CD4-positive, alpha-beta T cell (primary cell): ENCODE measurements around the gene TMEM52. TPM values are rescaled to one million over a fixed set of nuclear protein-coding genes. Genes with fewer than 3 reads are reported as not detected.

Experiments
- ATAC-seq: fragments of 200-7000 bp; cut with Tn5 transposase; one replicate; pipeline ENCODE4 v1.10.0; 2022; ENCODE audit warnings: mild to moderate bottlenecking; ENCODE audit not compliant: poor library complexity
- CTCF ChIA-PET: fragments of 350-600 bp; sonication (Branson Sonifier 250); formaldehyde crosslinking; loops from one replicate; lab custom pipeline; 2021; ENCODE audit warnings: antibody characterized with exemption, inconsistent platforms; lab: Charles Lee
- POLR2A ChIA-PET: fragments of 350-600 bp; sonication (Branson Sonifier 250); formaldehyde crosslinking; loops from one replicate; lab custom pipeline; 2021; ENCODE audit warnings: antibody characterized with exemption, inconsistent platforms; lab: Charles Lee
- DNase-seq, 14 experiments: peaks; one replicate each; pipeline ENCODE4 v3.0.0-alpha.2; 2013 to 2020; ENCODE audit warnings: mixed read lengths in 2 of 14
- H3K27ac ChIP-seq, 2 donors: one replicate each; pipeline versions ENCODE4 v1.5.1 to v1.7.0; 2013; ENCODE audit warnings: low read length in 2 of 2, low read depth in 1 of 2, mild to moderate bottlenecking in 1 of 2
- H3K27me3 ChIP-seq, 2 experiments: 1 replicate in 1 of 2; 2 replicates in 1 of 2; pipeline versions ENCODE4 v1.6.1 to v1.7.0; 2013; ENCODE audit warnings: low read length in 2 of 2, control low read depth in 1 of 2, mild to moderate bottlenecking in 1 of 2, moderate library complexity in 1 of 2; ENCODE audit not compliant: insufficient read depth in 2 of 2, control insufficient read depth in 1 of 2
- H3K36me3 ChIP-seq: one replicate; pipeline ENCODE4 v1.6.1; 2013; ENCODE audit warnings: low read length, control low read depth; ENCODE audit not compliant: insufficient read depth
- H3K4me1 ChIP-seq: one replicate; pipeline ENCODE4 v1.6.1; 2013; ENCODE audit warnings: low read length, control low read depth; ENCODE audit not compliant: insufficient read depth
- H3K4me3 ChIP-seq: one replicate; pipeline ENCODE4 v1.5.1; 2013; ENCODE audit warnings: mild to moderate bottlenecking, low read length, moderate library complexity
- H3K9me3 ChIP-seq, 2 experiments: 1 replicate in 1 of 2; 2 replicates in 1 of 2; pipeline versions ENCODE4 v1.6.1 to v1.7.0; 2013; ENCODE audit warnings: low read length in 2 of 2, mild to moderate bottlenecking in 2 of 2, control low read depth in 1 of 2, moderate library complexity in 1 of 2; ENCODE audit not compliant: control insufficient read depth in 1 of 2, insufficient read depth in 1 of 2
- H3K27ac Mint-ChIP-seq: one replicate; pipeline ENCODE4 v1.8.0; 2020; ENCODE audit warnings: mixed read lengths
- H3K27me3 Mint-ChIP-seq: one replicate; pipeline ENCODE4 v1.8.0; 2021; ENCODE audit warnings: mixed read lengths
- H3K36me3 Mint-ChIP-seq: one replicate; pipeline ENCODE4 v1.8.0; 2021; ENCODE audit warnings: low read depth, mixed read lengths
- H3K4me1 Mint-ChIP-seq: one replicate; pipeline ENCODE4 v1.8.0; 2021; ENCODE audit warnings: low read depth, mixed read lengths
- H3K4me3 Mint-ChIP-seq: one replicate; pipeline ENCODE4 v1.8.0; 2020; ENCODE audit warnings: mild to moderate bottlenecking, mixed read lengths
- H3K9me3 Mint-ChIP-seq: one replicate; pipeline ENCODE4 v1.8.0; 2020; ENCODE audit warnings: mixed read lengths
- CTCF ChIP-seq: fragments of 200-600 bp; IDR thresholded peaks from one replicate; pipeline ENCODE4 v1.8.0; 2022; ENCODE audit warnings: antibody characterized with exemption, mild to moderate bottlenecking
- intact Hi-C, 2 experiments: fragments of 100-400 bp; cut with DNase I in 1 of 2; cut with micrococcal nuclease in 1 of 2; formaldehyde crosslinking; loops; one replicate each; pipeline versions ENCODE4 v1.15.1 to v1.9.0; 2023 to 2025; cut with DNase I, micrococcal nuclease
- total RNA-seq, 174 experiments: library from RNA in 2 of 174; stranded (reverse) in 2 of 174; gene quantifications; one replicate each; pipeline ENCODE4 v1.2.3 and lab custom pipeline; 2021 to 2026

TMEM52 gene
- total RNA-seq, 2 experiments from 2014 or later: 0.49 to 1.9 TPM

GRCh38 chr1:1946540-1946939, 27.5 kb upstream of the TMEM52 start:
- H3K36me3 Mint-ChIP-seq: no peaks in the 10 kb centered on the region
- intact Hi-C loops: no loop called here
- CTCF ChIA-PET: interaction anchor here (0.6 kb wide), 1 partner anchor 173 kb away, joined by 3 read pairs; no protein-coding TSS in a partner anchor
- no peaks in the 10 kb centered on the region for H3K4me1 Mint-ChIP-seq
- H3K27me3 Mint-ChIP-seq: peaks cover 17% of the 10 kb centered on the region
- Histone ChIP-seq H3K9me3 (no peaks in the 10 kb centered on the region), H3K36me3 (no peaks in the 10 kb centered on the region), H3K4me1 (peaks cover 10% of the 10 kb centered on the region), H3K27ac (no peak overlapping the region), H3K4me3 (no peak overlapping the region), H3K27me3 (peaks cover 0 to 2% of the 10 kb centered on the region in 2 experiments)
- no peak for DNase-seq
- TF ChIP-seq CTCF: no peak
- H3K9me3 Mint-ChIP-seq: peaks cover 3% of the 10 kb centered on the region
- no peak overlapping the region for H3K4me3 Mint-ChIP-seq
- ATAC-seq: no peak
- H3K27ac Mint-ChIP-seq: no peak overlapping the region
- POLR2A ChIA-PET: no interaction called here

- no peaks in the 10 kb centered on the region for H3K36me3 Mint-ChIP-seq
These were observed 26.8 kb upstream of the TMEM52 start for GRCh38 chr1:1945782-1946393.

GRCh38 chr1:1943834-1944570, 24.9 kb upstream of the TMEM52 start:
- H3K9me3 Mint-ChIP-seq: no peaks in the 10 kb centered on the region
- H3K4me3 ChIP-seq: no peak overlapping the region
- no peaks in the 10 kb centered on the region for H3K36me3 ChIP-seq
- H3K27ac Mint-ChIP-seq: no peak overlapping the region
- H3K4me3 Mint-ChIP-seq: no peak overlapping the region
- H3K27me3 ChIP-seq: no peaks in the 10 kb centered on the region
- ChIA-PET CTCF (interaction anchor here (1.0 to 2.8 kb wide), 2 partner anchors 9 to 101 kb away, joined by 3 to 11 read pairs; no protein-coding TSS in a partner anchor), POLR2A (no interaction called here)
- peaks cover 10% of the 10 kb centered on the region for H3K4me1 ChIP-seq
- peaks cover 5% of the 10 kb centered on the region for H3K27me3 Mint-ChIP-seq
- intact Hi-C loops: loop anchor here in 1 of 2 experiments (1.0 to 5.0 kb wide), 3 partner anchors 100 to 1478 kb away; no protein-coding TSS in a partner anchor
- peaks cover 0 to 4% of the 10 kb centered on the region in 2 experiments for H3K9me3 ChIP-seq
- ATAC-seq (peak; percentile 99), DNase-seq (peak; percentile 36 to 75 (median 54))
- no peaks in the 10 kb centered on the region for H3K36me3 Mint-ChIP-seq
- no peaks in the 10 kb centered on the region for H3K4me1 Mint-ChIP-seq
- TF ChIP-seq CTCF: peak; percentile 82
- no peak overlapping the region for H3K27ac ChIP-seq

More at GRCh38 chr1:1945782-1946393, 26.8 kb upstream of the TMEM52 start:
- no peak for ATAC-seq
- no peak for DNase-seq
- ChIA-PET POLR2A (no interaction called here), CTCF (no interaction called here)
- intact Hi-C loops: no loop called here
- no peak overlapping the region for H3K27ac ChIP-seq
- no peaks in the 10 kb centered on the region for H3K4me1 Mint-ChIP-seq
- H3K27me3 ChIP-seq: peaks cover 0 to 2% of the 10 kb centered on the region in 2 experiments
- H3K27ac Mint-ChIP-seq: no peak overlapping the region
- no peaks in the 10 kb centered on the region for H3K36me3 ChIP-seq
- TF ChIP-seq CTCF: no peak
- H3K4me3 Mint-ChIP-seq: no peak overlapping the region
- H3K9me3 ChIP-seq: no peaks in the 10 kb centered on the region
- H3K4me1 ChIP-seq: peaks cover 10% of the 10 kb centered on the region
- H3K4me3 ChIP-seq: no peak overlapping the region
- peaks cover under 1% of the 10 kb centered on the region for H3K9me3 Mint-ChIP-seq
- peaks cover 14% of the 10 kb centered on the region for H3K27me3 Mint-ChIP-seq
